ENCODE results near the gene TBCD. TPM values are rescaled to one million over a fixed set of nuclear protein-coding genes. Genes with fewer than 3 reads are reported as not detected.
"Not testable (repeated sequence)": the region's sequence is repeated elsewhere in the genome, so short reads cannot be mapped to it uniquely, and the experiment has no call there.

TBCD gene
- total RNA-seq, 4 donors from 2014 or later, result 30.5 to 94.3 (median 51.8) TPM

GRCh38 chr17:82775001-82775823 is 23.3 kb downstream of the TBCD start:
- no peak for ATAC-seq (ENCODE audit: low FRiP score)
- peak in 1 of 3 donors; percentile 26 for TF ChIP-seq CTCF (IDR thresholded peaks at IDR 0.05)
- peak; percentile 59 for DNase-seq (ENCODE audit: low spot score)

GRCh38 chr17:82776454-82776853 is 24.6 kb downstream of the TBCD start:
- ATAC-seq (ENCODE audit: low FRiP score) (no peak), DNase-seq (ENCODE audit: low spot score) (no peak)
- TF ChIP-seq CTCF (IDR thresholded peaks at IDR 0.05), result no peak

GRCh38 chr17:82777778-82778375 is 26.0 kb downstream of the TBCD start:
- DNase-seq (ENCODE audit: low spot score), result not testable (repeated sequence)

GRCh38 chr17:82779541-82779940 is 27.7 kb downstream of the TBCD start:
- DNase-seq (ENCODE audit: low spot score), result no peak
- TF ChIP-seq CTCF (IDR thresholded peaks at IDR 0.05), result no peak
- no peak for ATAC-seq (ENCODE audit: low FRiP score)

More at GRCh38 chr17:82777778-82778375, 26.0 kb downstream of the TBCD start:
- not testable (repeated sequence) for ATAC-seq (ENCODE audit: low FRiP score)

GRCh38 chr17:82780195-82780594 is 28.3 kb downstream of the TBCD start:
- no peak for DNase-seq (ENCODE audit: low spot score)
- no peak for ATAC-seq (ENCODE audit: low FRiP score)
- no peak for TF ChIP-seq CTCF (IDR thresholded peaks at IDR 0.05)

- DNase-seq (ENCODE audit: low spot score), result no peak
- TF ChIP-seq CTCF (IDR thresholded peaks at IDR 0.05), result no peak
- no peak for ATAC-seq (ENCODE audit: low FRiP score)
These were observed 29.4 kb downstream of the TBCD start for GRCh38 chr17:82780971-82781893.

- peak; percentile 57 for DNase-seq (ENCODE audit: low spot score)
- TF ChIP-seq CTCF (IDR thresholded peaks at IDR 0.05), result peak in 1 of 3 donors; percentile 81
- ATAC-seq (ENCODE audit: low FRiP score), result peak; percentile 80
These were observed 30.0 kb downstream of the TBCD start for GRCh38 chr17:82781894-82782274.

Data from omental fat pad (tissue), 4 donors.